HCT116 (cell line): ENCODE measurements around the gene CACNA2D2. TPM values are rescaled to one million over a fixed set of nuclear protein-coding genes. Genes with fewer than 3 reads are reported as not detected.

ENCODE experiments used
- ATAC-seq: fragments of 200-7000 bp; cut with Tn5 transposase; 2 replicates; pipeline ENCODE4 v1.9.1; 2020; ENCODE audit warnings: mild to moderate bottlenecking, moderate library complexity
- BruUV-seq: library from RNA; stranded (reverse); fragments of 400-500 nt; replicated peaks from 2 replicates; lab custom pipeline; 2021; lab: Mats Ljungman, UMichigan
- CTCF ChIA-PET: fragments of 300-600 bp; sonication (Branson Sonifier 250); formaldehyde crosslinking; loops from one replicate; lab custom pipeline; 2021; ENCODE audit warnings: antibody characterized with exemption; lab: Charles Lee
- POLR2A ChIA-PET: fragments of 300-600, 350-600 bp; sonication (Branson Sonifier 250); formaldehyde crosslinking; loops from one replicate; lab custom pipeline; 2021; ENCODE audit warnings: antibody characterized with exemption; lab: Charles Lee
- RAD21 ChIA-PET, 2 experiments: fragments of 300-600 bp; sonication (Branson Sonifier 250); formaldehyde crosslinking; loops; one replicate each; lab custom pipeline; 2023; ENCODE audit warnings: low total read pairs in 2 of 2; ENCODE audit not compliant: uncharacterized antibody in 2 of 2, unreplicated experiment in 2 of 2, low non-redundant PET in 1 of 2; lab: Charles Lee
- DNase-seq: peaks from one replicate; pipeline ENCODE4 v3.0.0-alpha.2; 2010; ENCODE audit warnings: low read depth, low spot score
- H2AFZ ChIP-seq: fragments of 200-600 bp; shearing (Covaris generic), sonication (generic); 2 replicates; pipeline ENCODE4 v1.6.1; 2017; ENCODE audit warnings: low read depth, mixed run types, mixed read lengths, antibody characterized with exemption, low read length; ENCODE audit not compliant: poor library complexity, severe bottlenecking
- H3K27ac ChIP-seq: 2 replicates; pipeline ENCODE4 v1.5.1; 2012; ENCODE audit warnings: low read depth, low read length
- H3K27me3 ChIP-seq: fragments of 200-600 bp; sonication (generic); 2 replicates; pipeline ENCODE4 v1.6.1; 2016; ENCODE audit warnings: mixed run types, low read length, mixed read lengths; ENCODE audit not compliant: insufficient read depth
- H3K36me3 ChIP-seq, 2 experiments: fragments of 200-500 bp in 1 of 2; fragments of 200-600 bp in 1 of 2; sonication (Bioruptor generic) in 1 of 2; sonication (generic) in 1 of 2; 2 replicates each; pipeline versions ENCODE4 v1.5.1 to v1.6.1; 2014 to 2016; ENCODE audit warnings: low read length in 2 of 2, inconsistent platforms in 1 of 2, mixed read lengths in 1 of 2, mixed run types in 1 of 2; ENCODE audit not compliant: insufficient read depth in 2 of 2, control insufficient read depth in 1 of 2
- H3K4me1 ChIP-seq, 2 experiments: fragments of 200-600 bp in 1 of 2; sonication (generic) in 1 of 2; 2 replicates each; pipeline versions ENCODE4 v1.5.1 to v1.6.1; 2012 to 2017; ENCODE audit warnings: low read length in 2 of 2, inconsistent platforms in 1 of 2, mild to moderate bottlenecking in 1 of 2, mixed read lengths in 1 of 2, mixed run types in 1 of 2, moderate library complexity in 1 of 2; ENCODE audit not compliant: insufficient read depth in 2 of 2, control insufficient read depth in 1 of 2
- H3K4me2 ChIP-seq: fragments of 200-600 bp; sonication (generic); 2 replicates; pipeline ENCODE4 v1.6.1; 2017; ENCODE audit warnings: mixed run types, low read length, mixed read lengths
- H3K4me3 ChIP-seq, 2 experiments: fragments of 200-600 bp in 1 of 2; sonication (generic) in 1 of 2; replicated peaks in 1 of 2; 2 replicates each; pipeline ENCODE4 v1.5.1; 2011 to 2016; ENCODE audit warnings: low read length in 2 of 2, control low read depth in 1 of 2, low read depth in 1 of 2, mild to moderate bottlenecking in 1 of 2, mixed read lengths in 1 of 2, mixed run types in 1 of 2
- H3K79me2 ChIP-seq: fragments of 200-600 bp; sonication (generic); 2 replicates; pipeline ENCODE4 v1.6.1; 2017; ENCODE audit warnings: mild to moderate bottlenecking, mixed run types, low read length, moderate library complexity, mixed read lengths; ENCODE audit not compliant: insufficient read depth
- H3K9ac ChIP-seq: fragments of 200-600 bp; sonication (generic); 2 replicates; pipeline ENCODE4 v1.6.1; 2016; ENCODE audit warnings: low read length, mixed read lengths
- H3K9me2 ChIP-seq: fragments of 200-600 bp; sonication (generic), shearing (Covaris generic); 2 replicates; pipeline ENCODE4 v1.6.1; 2017; ENCODE audit warnings: mixed run types, mild to moderate bottlenecking, moderate library complexity; ENCODE audit not compliant: insufficient read depth
- H3K9me3 ChIP-seq, 2 experiments: fragments of 200-500 bp in 1 of 2; fragments of 200-600 bp in 1 of 2; sonication (Bioruptor generic) in 1 of 2; sonication (generic) in 1 of 2; 2 replicates each; pipeline ENCODE4 v1.6.1; 2014 to 2017; ENCODE audit warnings: low read length in 2 of 2, mixed read lengths in 2 of 2, inconsistent platforms in 1 of 2, low read depth in 1 of 2, mild to moderate bottlenecking in 1 of 2, mixed run types in 1 of 2, moderate library complexity in 1 of 2; ENCODE audit not compliant: control insufficient read depth in 1 of 2, insufficient read depth in 1 of 2
- H4K20me1 ChIP-seq: fragments of 200-600 bp; sonication (generic), shearing (Covaris generic); 2 replicates; pipeline ENCODE4 v1.6.1; 2017; ENCODE audit warnings: mixed run types, mild to moderate bottlenecking, moderate library complexity; ENCODE audit not compliant: insufficient read depth
- EZH2 ChIP-seq: fragments of 200-600 bp; sonication (generic); IDR thresholded peaks from 2 replicates; pipeline ENCODE4 v1.6.1; 2017; ENCODE audit warnings: antibody characterized with exemption, mixed run types
- EZH2phosphoT487 ChIP-seq: fragments of 200-600 bp; IDR thresholded peaks from 2 replicates; pipeline ENCODE4 v1.6.1; 2018; ENCODE audit warnings: antibody characterized with exemption, borderline replicate concordance
- POLR2A ChIP-seq: IDR thresholded peaks from 2 replicates; pipeline ENCODE4 v1.7.0; 2011; ENCODE audit warnings: borderline replicate concordance; ENCODE audit not compliant: insufficient read depth, insufficient read length; ENCODE audit errors: extremely low read depth
- SP1 ChIP-seq: IDR thresholded peaks from 2 replicates; pipeline ENCODE4 v1.6.1; 2012; ENCODE audit warnings: low read depth
- SRF ChIP-seq: IDR thresholded peaks from 2 replicates; pipeline ENCODE4 v1.6.1; 2012; ENCODE audit warnings: low read depth
- intact Hi-C: fragments of 100-400 bp; cut with micrococcal nuclease; formaldehyde crosslinking; loops from 2 replicates; pipeline ENCODE4 v1.10.0; 2022
- total RNA-seq: library from RNA; stranded (reverse); gene quantifications from one replicate; pipeline ENCODE4 v1.2.1, GENCODE V29; 2021; ENCODE audit not compliant: unreplicated experiment
- TF ChIP-seq, protein P1 (sequence below): IDR thresholded peaks from 2 replicates; pipeline ENCODE4 v1.6.1; 2012; ENCODE audit warnings: low read depth
- TF ChIP-seq, protein P2 (sequence below), 3 experiments: fragments of 200-600 bp in 1 of 3; sonication (generic) in 1 of 3; IDR thresholded peaks in 2 of 3; conservative IDR thresholded peaks in 1 of 3; 2 replicates each; pipeline ENCODE4 v1.5.1; 2012 to 2017; ENCODE audit warnings: low read depth in 2 of 3, low read length in 2 of 3, antibody characterized with exemption in 1 of 3, borderline replicate concordance in 1 of 3, control low read depth in 1 of 3, mild to moderate bottlenecking in 1 of 3, mixed read lengths in 1 of 3, mixed run types in 1 of 3, moderate library complexity in 1 of 3; ENCODE audit not compliant: insufficient read depth in 1 of 3

CACNA2D2 gene
- total RNA-seq, 1 experiment from 2014 or later: 10.2 TPM

DNA sequence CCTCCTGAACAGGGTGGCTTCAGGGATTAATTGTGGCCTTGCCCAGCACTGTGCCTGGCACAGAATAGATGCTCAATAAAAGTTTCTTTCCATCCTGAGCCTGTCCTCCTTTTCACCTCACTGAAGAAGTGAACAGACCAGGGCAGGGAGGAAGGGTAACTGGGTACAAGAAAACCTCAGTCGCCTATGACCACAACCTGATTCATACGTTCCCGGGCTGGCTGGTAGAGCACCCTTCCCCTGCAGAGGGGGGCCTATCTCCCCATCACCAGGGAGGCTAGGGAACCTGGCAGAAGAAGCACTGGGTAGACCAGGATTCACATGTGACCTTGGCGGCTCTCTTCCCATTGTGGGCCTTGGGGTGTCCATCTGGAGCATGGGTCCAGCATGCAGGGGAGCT, 27.8 kb upstream of the CACNA2D2 start:
- Histone ChIP-seq H3K9ac (no peak overlapping the region), H3K4me1 (no peaks in the 10 kb centered on the region), H3K79me2 (no peaks in the 10 kb centered on the region), H3K4me3 (no peak overlapping the region), H3K27me3 (peaks cover 5% of the 10 kb centered on the region; the same call in 1 of the 2 replicates), H3K27ac (no peak overlapping the region), H3K9me3 (no peaks in the 10 kb centered on the region), H3K4me2 (no peak overlapping the region), H3K36me3 (no peaks in the 10 kb centered on the region), H3K9me2 (no peaks in the 10 kb centered on the region), H2AFZ (no peak overlapping the region), H4K20me1 (no peaks in the 10 kb centered on the region)
- CTCF ChIA-PET: no interaction called here
- no peak for DNase-seq
- TF ChIP-seq SP1 (no peak), EZH2phosphoT487 (no peak), EZH2 (no peak), SRF (no peak), POLR2A (no peak)
- TF ChIP-seq, protein P1, sequence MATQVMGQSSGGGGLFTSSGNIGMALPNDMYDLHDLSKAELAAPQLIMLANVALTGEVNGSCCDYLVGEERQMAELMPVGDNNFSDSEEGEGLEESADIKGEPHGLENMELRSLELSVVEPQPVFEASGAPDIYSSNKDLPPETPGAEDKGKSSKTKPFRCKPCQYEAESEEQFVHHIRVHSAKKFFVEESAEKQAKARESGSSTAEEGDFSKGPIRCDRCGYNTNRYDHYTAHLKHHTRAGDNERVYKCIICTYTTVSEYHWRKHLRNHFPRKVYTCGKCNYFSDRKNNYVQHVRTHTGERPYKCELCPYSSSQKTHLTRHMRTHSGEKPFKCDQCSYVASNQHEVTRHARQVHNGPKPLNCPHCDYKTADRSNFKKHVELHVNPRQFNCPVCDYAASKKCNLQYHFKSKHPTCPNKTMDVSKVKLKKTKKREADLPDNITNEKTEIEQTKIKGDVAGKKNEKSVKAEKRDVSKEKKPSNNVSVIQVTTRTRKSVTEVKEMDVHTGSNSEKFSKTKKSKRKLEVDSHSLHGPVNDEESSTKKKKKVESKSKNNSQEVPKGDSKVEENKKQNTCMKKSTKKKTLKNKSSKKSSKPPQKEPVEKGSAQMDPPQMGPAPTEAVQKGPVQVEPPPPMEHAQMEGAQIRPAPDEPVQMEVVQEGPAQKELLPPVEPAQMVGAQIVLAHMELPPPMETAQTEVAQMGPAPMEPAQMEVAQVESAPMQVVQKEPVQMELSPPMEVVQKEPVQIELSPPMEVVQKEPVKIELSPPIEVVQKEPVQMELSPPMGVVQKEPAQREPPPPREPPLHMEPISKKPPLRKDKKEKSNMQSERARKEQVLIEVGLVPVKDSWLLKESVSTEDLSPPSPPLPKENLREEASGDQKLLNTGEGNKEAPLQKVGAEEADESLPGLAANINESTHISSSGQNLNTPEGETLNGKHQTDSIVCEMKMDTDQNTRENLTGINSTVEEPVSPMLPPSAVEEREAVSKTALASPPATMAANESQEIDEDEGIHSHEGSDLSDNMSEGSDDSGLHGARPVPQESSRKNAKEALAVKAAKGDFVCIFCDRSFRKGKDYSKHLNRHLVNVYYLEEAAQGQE: no peak
- TF ChIP-seq, protein P2, sequence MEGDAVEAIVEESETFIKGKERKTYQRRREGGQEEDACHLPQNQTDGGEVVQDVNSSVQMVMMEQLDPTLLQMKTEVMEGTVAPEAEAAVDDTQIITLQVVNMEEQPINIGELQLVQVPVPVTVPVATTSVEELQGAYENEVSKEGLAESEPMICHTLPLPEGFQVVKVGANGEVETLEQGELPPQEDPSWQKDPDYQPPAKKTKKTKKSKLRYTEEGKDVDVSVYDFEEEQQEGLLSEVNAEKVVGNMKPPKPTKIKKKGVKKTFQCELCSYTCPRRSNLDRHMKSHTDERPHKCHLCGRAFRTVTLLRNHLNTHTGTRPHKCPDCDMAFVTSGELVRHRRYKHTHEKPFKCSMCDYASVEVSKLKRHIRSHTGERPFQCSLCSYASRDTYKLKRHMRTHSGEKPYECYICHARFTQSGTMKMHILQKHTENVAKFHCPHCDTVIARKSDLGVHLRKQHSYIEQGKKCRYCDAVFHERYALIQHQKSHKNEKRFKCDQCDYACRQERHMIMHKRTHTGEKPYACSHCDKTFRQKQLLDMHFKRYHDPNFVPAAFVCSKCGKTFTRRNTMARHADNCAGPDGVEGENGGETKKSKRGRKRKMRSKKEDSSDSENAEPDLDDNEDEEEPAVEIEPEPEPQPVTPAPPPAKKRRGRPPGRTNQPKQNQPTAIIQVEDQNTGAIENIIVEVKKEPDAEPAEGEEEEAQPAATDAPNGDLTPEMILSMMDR (IDR thresholded peaks at IDR 0.05 in 2 of 3, conservative IDR thresholded peaks at IDR 0.05 in 1 of 3; ENCODE audit: borderline replicate concordance in 1 of 3, insufficient read depth in 1 of 3, low read depth in 2 of 3, low read length in 2 of 3): no peak
- BruUV-seq: no TSS peak
- POLR2A ChIA-PET: no interaction called here
- ATAC-seq: no peak
- RAD21 ChIA-PET: no interaction called here
- intact Hi-C loops: no loop called here
